ENCODE measurements around the gene UCN. TPM values are rescaled to one million over a fixed set of nuclear protein-coding genes. Genes with fewer than 3 reads are reported as not detected.

The UCN gene
- total and polyA plus RNA-seq, 2 donors (not counting 1 experiment from before 2014, with no cell fraction given) = 3.6 to 4.5 TPM

DNA sequence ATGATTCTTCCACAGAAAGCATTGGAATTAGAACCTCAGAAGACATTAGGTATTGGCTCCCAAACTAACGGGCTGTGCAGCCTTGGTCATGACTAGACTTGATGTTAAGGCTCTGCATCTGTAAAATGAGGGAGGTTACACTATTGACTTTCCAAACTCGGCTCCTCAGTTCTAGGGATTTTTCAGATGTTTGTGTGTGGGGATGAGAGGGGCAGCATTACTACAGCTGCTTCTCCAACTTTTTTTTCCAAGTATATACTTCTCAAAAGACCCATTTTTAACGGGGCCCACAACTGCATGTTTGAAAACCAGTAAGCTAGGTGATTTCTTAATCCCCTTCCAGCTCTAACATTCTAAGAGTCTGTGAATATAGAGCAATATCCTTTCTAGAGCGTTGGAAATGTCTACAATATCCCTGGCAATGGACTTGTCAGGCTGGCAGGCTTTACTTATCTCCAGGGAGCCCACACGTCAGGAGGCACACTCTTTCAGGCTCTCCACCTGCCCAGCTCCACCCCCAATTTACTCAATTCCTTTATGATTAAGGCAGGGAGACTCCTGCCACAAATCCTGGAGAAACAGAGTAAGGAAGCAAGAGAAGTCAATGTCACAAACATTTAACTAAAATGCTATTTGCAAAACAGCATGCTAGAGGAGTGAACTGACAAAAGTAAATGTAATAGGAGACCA lies 15.5 kb upstream of the UCN start:
- no peak for TF ChIP-seq EZH2 (IDR thresholded peaks at IDR 0.05; ENCODE audit: borderline replicate concordance, insufficient read depth, low read depth, low read length, poor library complexity, severe bottlenecking)
- intact Hi-C loops (cut with micrococcal nuclease) = loop anchor here (1.0 to 5.0 kb wide), 10 partner anchors 21 to 1069 kb away; partner anchors contain the start of genes EIF2B4, FOSL2, GTF3C2 and NRBP1
- no peak for ATAC-seq (ENCODE audit: low read depth)
- peak overlapping the region; percentile 92 for H2AFZ ChIP-seq (ENCODE audit: insufficient read depth, low read depth, low read length, poor library complexity, severe bottlenecking)
- H3K4me1 ChIP-seq (ENCODE audit: control insufficient read depth in 2 of 2, insufficient read depth in 2 of 2, low read length in 2 of 2) = peaks cover 12 to 20% of the 10 kb centered on the region in 2 donors
- Mint-ChIP-seq H3K9me3 (ENCODE audit: insufficient read depth) (no peaks in the 10 kb centered on the region), H3K27ac (peak overlapping the region; percentile 97), H3K4me1 (peaks cover 27% of the 10 kb centered on the region), H3K27me3 (no peaks in the 10 kb centered on the region), H3K4me3 (peak overlapping the region; percentile 99)
- no peaks in the 10 kb centered on the region for H3K9me3 ChIP-seq (ENCODE audit: control extremely low read depth in 1 of 3, control insufficient read depth in 2 of 3, insufficient read depth in 1 of 3, low read length in 2 of 3)
- peak overlapping the region; percentile 98 for H3K9ac ChIP-seq (ENCODE audit: low read length)
- peak overlapping the region; percentile 91 for H3K4me2 ChIP-seq (replicated peaks; ENCODE audit: low read depth, low read length, poor library complexity, severe bottlenecking)
- peaks cover 40% of the 10 kb centered on the region for H3K79me2 ChIP-seq (ENCODE audit: control insufficient read depth, insufficient read depth, low read length)
- ChIA-PET POLR2A (interaction anchor here (1.2 to 2.1 kb wide), 3 partner anchors 33 to 56 kb away, joined by 3 to 9 read pairs (median 5); partner anchors contain the start of genes GTF3C2 and ZNF513), CTCF (interaction anchor here (1.2 to 3.7 kb wide), 3 partner anchors 20 to 47 kb away, joined by 5 to 24 read pairs (median 5); partner anchors contain the start of gene SNX17)
- H3K36me3 ChIP-seq (replicated peaks in 1 of 2; ENCODE audit: control extremely low read depth in 1 of 2, control insufficient read depth in 1 of 2, extremely low read depth in 1 of 2, insufficient read depth in 2 of 2, low read length in 1 of 2) = peaks cover 8 to 27% of the 10 kb centered on the region in 2 experiments
- peak overlapping the region; percentile 72 to 99 (median 93) for H3K4me3 ChIP-seq (ENCODE audit: control extremely low read depth in 1 of 5, extremely low read depth in 1 of 5, insufficient read depth in 1 of 5, low read depth in 2 of 5, low read length in 4 of 5)
- 25% methylated on average over 2 of the region's 5 CpGs for WGBS (ENCODE audit: insufficient coverage)
- H3K27ac ChIP-seq (ENCODE audit: low read length in 2 of 2) = peak overlapping the region; percentile 75 to 96
- H3K27me3 ChIP-seq (replicated peaks in 1 of 4; ENCODE audit: control extremely low read depth in 1 of 4, control insufficient read depth in 3 of 4, insufficient read depth in 4 of 4, low read length in 3 of 4) = no peaks in the 10 kb centered on the region
- H4K20me1 ChIP-seq (ENCODE audit: control insufficient read depth, insufficient read depth, low read length, poor library complexity, severe bottlenecking) = no peaks in the 10 kb centered on the region
- DNase-seq = no peak

- peak within 1 kb of the TSS; percentile 98 for H3K9ac ChIP-seq (ENCODE audit: low read length)
- intact Hi-C loops (cut with micrococcal nuclease) = loop anchor here (1.0 to 5.0 kb wide), 10 partner anchors 20 to 1069 kb away; partner anchors contain the start of genes EIF2B4, FOSL2, GTF3C2 and NRBP1
- peak within 1 kb of the TSS; percentile 75 to 96 for H3K27ac ChIP-seq (ENCODE audit: low read length in 2 of 2)
- peak within 1 kb of the TSS; percentile 72 to 99 (median 93) for H3K4me3 ChIP-seq (ENCODE audit: control extremely low read depth in 1 of 5, extremely low read depth in 1 of 5, insufficient read depth in 1 of 5, low read depth in 2 of 5, low read length in 4 of 5)
- DNase-seq = peak; percentile 91
- no peaks in the 10 kb centered on the region for H3K9me3 ChIP-seq (ENCODE audit: control extremely low read depth in 1 of 3, control insufficient read depth in 2 of 3, insufficient read depth in 1 of 3, low read length in 2 of 3)
- CTCF ChIA-PET = interaction anchor here (1.2 to 3.7 kb wide), 3 partner anchors 19 to 48 kb away, joined by 5 to 24 read pairs (median 5); partner anchors contain the start of gene SNX17
- POLR2A ChIA-PET = interaction anchor here (0.7 to 2.1 kb wide), 5 partner anchors 34 to 105 kb away, joined by 3 to 9 read pairs (median 4); partner anchors contain the start of genes GTF3C2, NRBP1, PPM1G and ZNF513
- peak; percentile 95 for ATAC-seq (ENCODE audit: low read depth)
- peaks cover 40% of the 10 kb centered on the region for H3K79me2 ChIP-seq (ENCODE audit: control insufficient read depth, insufficient read depth, low read length)
- H2AFZ ChIP-seq (ENCODE audit: insufficient read depth, low read depth, low read length, poor library complexity, severe bottlenecking) = peak within 1 kb of the TSS; percentile 92
- Mint-ChIP-seq H3K4me1 (peaks cover 27% of the 10 kb centered on the region), H3K9me3 (ENCODE audit: insufficient read depth) (no peaks in the 10 kb centered on the region), H3K27ac (peak within 1 kb of the TSS; percentile 97), H3K27me3 (no peaks in the 10 kb centered on the region), H3K4me3 (peak within 1 kb of the TSS; percentile 99)
- H3K27me3 ChIP-seq (replicated peaks in 1 of 4; ENCODE audit: control extremely low read depth in 1 of 4, control insufficient read depth in 3 of 4, insufficient read depth in 4 of 4, low read length in 3 of 4) = no peaks in the 10 kb centered on the region
- peaks cover 4 to 19% of the 10 kb centered on the region in 2 experiments for H3K36me3 ChIP-seq (replicated peaks in 1 of 2; ENCODE audit: control extremely low read depth in 1 of 2, control insufficient read depth in 1 of 2, extremely low read depth in 1 of 2, insufficient read depth in 2 of 2, low read length in 1 of 2)
- H3K4me2 ChIP-seq (replicated peaks; ENCODE audit: low read depth, low read length, poor library complexity, severe bottlenecking) = peak within 1 kb of the TSS; percentile 91
- TF ChIP-seq CTCF (IDR thresholded peaks at IDR 0.05) (no peak), EZH2 (IDR thresholded peaks at IDR 0.05; ENCODE audit: borderline replicate concordance, insufficient read depth, low read depth, low read length, poor library complexity, severe bottlenecking) (no peak)
- H4K20me1 ChIP-seq (ENCODE audit: control insufficient read depth, insufficient read depth, low read length, poor library complexity, severe bottlenecking) = no peaks in the 10 kb centered on the region
- H3K4me1 ChIP-seq (ENCODE audit: control insufficient read depth in 2 of 2, insufficient read depth in 2 of 2, low read length in 2 of 2) = peaks cover 12 to 20% of the 10 kb centered on the region in 2 donors
- 1% methylated on average over 32 of the region's 39 CpGs for WGBS (ENCODE audit: insufficient coverage)
Measured at GRCh38 chr2:27322766-27323595, 14.7 kb upstream of the UCN start, which contains the start of gene MPV17. Gene MPV17 (minus strand): TSS chr2:27323097. CDS start chr2:27322517, 580 bp downstream.
